Inferior parietal cortex (tissue), 1 donor: ENCODE data around the gene ADGRD2.

Experiments
- DNase-seq: peaks from one replicate; pipeline ENCODE4 v3.0.0-alpha.2; 2016; ENCODE audit errors: extremely low spot score

Gene ADGRD2

GRCh38 chr9:124457079-124457886 lies 7.0 kb downstream of the ADGRD2 start:
- no peak for DNase-seq

- DNase-seq, result no peak
Observed at GRCh38 chr9:124457887-124458431, 7.7 kb downstream of the ADGRD2 start.

- no peak for DNase-seq
Observed at GRCh38 chr9:124458441-124458840, 8.2 kb downstream of the ADGRD2 start.

- no peak for DNase-seq
Observed at GRCh38 chr9:124462739-124463138, 12.5 kb downstream of the ADGRD2 start.

GRCh38 chr9:124465736-124466135 lies 15.5 kb downstream of the ADGRD2 start:
- no peak for DNase-seq

- DNase-seq, result no peak
Observed at GRCh38 chr9:124467410-124468060, 17.3 kb downstream of the ADGRD2 start.

- DNase-seq, result no peak
Observed at GRCh38 chr9:124468061-124468740, 17.9 kb downstream of the ADGRD2 start.

- DNase-seq, result no peak
Observed at GRCh38 chr9:124469011-124469832, 19.0 kb downstream of the ADGRD2 start.

- no peak for DNase-seq
Observed at GRCh38 chr9:124470306-124470705, 20.1 kb downstream of the ADGRD2 start.

- no peak for DNase-seq
Observed at GRCh38 chr9:124470726-124471125, 20.5 kb downstream of the ADGRD2 start.

- no peak for DNase-seq
Observed at GRCh38 chr9:124471761-124472160, 21.5 kb downstream of the ADGRD2 start.

GRCh38 chr9:124472770-124473169 lies 22.5 kb downstream of the ADGRD2 start:
- DNase-seq, result no peak

- no peak for DNase-seq
Observed at GRCh38 chr9:124473310-124473709, 23.1 kb downstream of the ADGRD2 start.

GRCh38 chr9:124474151-124474550 lies 23.9 kb downstream of the ADGRD2 start:
- DNase-seq, result no peak

- no peak for DNase-seq
Observed at GRCh38 chr9:124475158-124475867, 25.1 kb downstream of the ADGRD2 start.

GRCh38 chr9:124475868-124476690 lies 25.8 kb downstream of the ADGRD2 start:
- no peak for DNase-seq

GRCh38 chr9:124477211-124477647 lies 27.0 kb downstream of the ADGRD2 start:
- no peak for DNase-seq

- no peak for DNase-seq
Observed at GRCh38 chr9:124477648-124478285, 27.5 kb downstream of the ADGRD2 start.

- DNase-seq, result no peak
Observed at GRCh38 chr9:124478354-124478753, 28.1 kb downstream of the ADGRD2 start.
